ENCODE results near the gene DDAH2.
"Not testable (repeated sequence)": the region's sequence is repeated elsewhere in the genome, so short reads cannot be mapped to it uniquely, and the experiment has no call there.

DDAH2 gene

DNA sequence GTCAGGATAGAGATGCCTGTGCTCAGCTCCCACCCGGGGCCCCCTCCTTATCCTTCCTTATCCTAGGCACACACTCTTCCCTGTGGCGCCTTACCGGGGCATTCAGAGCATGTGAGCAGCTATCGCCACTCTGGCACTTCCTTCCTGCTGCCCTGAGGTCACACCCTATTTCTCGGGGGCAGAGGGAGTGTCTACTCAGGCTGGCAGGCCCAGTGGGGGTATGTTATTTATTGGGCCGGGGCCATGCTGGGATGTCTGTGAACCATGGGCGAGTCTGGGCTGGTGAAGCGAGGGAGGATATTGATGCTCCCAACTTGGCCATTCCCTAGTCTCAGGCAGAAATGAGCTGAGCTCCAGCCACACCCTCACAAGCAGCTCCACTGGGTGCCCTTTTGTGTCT, 17.9 kb downstream of the DDAH2 start:
- peak; percentile 92 for DNase-seq

GRCh38 chr6:31710523-31711219, 18.4 kb downstream of the DDAH2 start:
- no peak for DNase-seq

DNA sequence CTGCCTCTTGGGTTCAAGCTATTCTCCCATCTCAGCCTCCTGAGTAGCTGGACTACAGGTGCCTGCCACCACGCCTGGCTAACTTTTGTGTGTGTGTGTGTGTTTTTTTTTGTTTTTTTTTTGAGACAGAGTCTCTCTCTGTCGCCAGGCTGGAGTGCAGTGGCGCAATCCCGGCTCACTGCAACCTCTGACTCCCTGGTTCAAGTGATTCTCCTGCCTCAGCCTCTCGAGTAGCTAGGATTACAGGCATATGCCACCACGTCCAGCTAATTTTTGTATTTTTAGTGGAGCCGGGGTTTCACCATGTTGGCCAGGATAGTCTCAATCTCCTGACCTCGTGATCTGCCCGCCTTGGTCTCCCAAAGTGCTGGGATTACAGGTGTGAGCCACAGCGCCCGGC, 19.9 kb downstream of the DDAH2 start:
- DNase-seq: not testable (repeated sequence)

GRCh38 chr6:31708224-31708623, 20.9 kb downstream of the DDAH2 start:
- DNase-seq: no peak

DNA sequence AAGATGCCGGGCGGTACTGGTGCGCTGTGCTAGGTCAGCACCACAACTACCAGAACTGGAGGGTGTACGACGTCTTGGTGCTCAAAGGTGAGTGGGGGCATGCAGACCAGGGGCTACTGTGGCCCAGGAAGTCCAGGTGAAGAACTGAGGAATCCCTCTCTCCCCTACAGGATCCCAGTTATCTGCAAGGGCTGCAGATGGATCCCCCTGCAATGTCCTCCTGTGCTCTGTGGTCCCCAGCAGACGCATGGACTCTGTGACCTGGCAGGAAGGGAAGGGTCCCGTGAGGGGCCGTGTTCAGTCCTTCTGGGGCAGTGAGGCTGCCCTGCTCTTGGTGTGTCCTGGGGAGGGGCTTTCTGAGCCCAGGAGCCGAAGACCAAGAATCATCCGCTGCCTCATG, 21.4 kb downstream of the DDAH2 start:
- no peak for DNase-seq

- no peak for DNase-seq
Observed at GRCh38 chr6:31706599-31706998, 22.5 kb downstream of the DDAH2 start, which contains the start of gene LY6G6F. Gene LY6G6F (plus strand): TSS chr6:31706866. CDS start chr6:31706907, 41 bp downstream.

DNA sequence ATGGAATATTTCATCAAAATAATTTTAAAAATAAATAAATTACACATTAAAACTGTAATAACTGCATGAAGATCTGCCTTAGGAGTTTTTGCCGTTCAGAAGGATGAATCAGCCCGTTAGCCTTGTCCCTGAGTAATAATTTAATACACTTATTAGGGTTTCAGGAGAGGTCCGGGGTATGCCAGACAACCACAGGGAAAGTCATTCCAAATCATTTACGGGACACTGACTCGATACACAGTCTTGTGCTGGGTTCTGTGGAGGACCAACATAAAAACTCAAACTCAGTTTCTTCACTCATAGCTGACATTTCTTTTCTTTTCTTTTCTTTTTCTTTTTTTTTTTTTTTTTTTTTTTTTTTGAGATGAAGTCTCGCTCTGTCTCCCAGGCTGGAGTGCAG, 23.2 kb downstream of the DDAH2 start:
- no peak for DNase-seq

DNA sequence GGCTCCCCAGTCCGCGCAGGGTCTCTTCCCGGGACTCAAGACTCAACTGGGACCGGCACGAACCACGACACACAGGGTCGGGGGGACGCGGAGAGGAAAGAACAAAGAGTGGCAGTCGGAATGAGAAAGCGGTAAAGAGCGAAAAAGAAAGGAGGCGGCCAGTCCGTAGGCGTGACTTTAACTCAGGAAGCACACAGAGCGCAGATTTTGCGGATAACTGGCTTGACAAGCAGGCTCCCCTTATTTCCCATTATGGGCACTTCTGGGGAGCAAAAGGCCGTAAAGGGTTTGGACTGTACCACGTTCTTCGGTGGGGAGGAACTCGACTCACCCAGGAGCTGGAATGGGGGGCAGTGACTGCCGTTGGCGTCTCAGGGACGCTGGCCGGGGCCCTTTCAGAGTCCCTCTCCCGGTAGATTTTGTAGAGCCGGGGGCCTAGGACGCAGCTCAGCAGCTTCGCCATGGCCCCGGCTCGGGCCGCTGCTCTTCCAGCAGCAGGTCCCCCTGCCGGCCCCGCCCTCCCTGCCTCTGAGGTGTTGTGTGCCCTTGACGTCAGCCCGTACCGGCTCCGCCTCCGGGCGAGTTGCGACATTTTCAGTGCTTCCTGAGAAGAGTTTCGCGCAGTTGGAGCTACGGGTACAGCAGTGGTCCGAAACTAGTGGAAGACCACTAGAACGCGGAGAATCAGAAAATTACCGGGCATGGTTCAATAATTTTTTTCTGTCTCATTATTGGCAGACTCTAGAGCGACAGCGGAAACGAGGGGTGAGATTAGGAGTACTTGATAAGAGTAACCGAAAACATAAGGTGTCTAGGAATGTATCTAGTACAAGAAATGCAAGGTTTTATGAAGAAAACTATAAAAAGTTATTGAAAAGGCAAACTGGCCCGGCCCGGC, 26.0 kb downstream of the DDAH2 start, which contains the start of gene ABHD16A:
Gene ABHD16A (minus strand): TSS at position 506 of the 898 bp plus-strand sequence. CDS start 43 bp downstream, at position 463.
- peak; percentile 98 for DNase-seq

DNA sequence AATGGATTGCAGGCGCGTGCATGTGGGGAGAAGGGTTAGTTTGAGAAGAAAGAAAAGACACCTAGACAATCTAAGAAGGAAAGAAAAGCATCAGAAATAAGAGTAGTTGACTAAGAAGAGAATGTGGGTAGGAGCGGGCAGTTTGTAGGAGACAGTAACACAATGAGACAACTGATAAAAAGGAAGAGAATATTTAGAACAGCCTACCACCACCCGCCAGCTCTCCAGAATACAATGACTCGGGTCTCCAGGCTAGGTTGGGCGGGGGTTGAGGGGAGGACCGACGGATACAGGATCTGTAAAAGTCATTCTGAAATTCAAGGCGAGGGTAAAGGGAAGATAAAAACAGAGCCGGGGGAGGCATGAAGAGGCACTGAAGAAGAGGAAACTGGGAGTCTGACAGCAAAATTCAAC, 26.7 kb downstream of the DDAH2 start:
- DNase-seq: no peak

DNA sequence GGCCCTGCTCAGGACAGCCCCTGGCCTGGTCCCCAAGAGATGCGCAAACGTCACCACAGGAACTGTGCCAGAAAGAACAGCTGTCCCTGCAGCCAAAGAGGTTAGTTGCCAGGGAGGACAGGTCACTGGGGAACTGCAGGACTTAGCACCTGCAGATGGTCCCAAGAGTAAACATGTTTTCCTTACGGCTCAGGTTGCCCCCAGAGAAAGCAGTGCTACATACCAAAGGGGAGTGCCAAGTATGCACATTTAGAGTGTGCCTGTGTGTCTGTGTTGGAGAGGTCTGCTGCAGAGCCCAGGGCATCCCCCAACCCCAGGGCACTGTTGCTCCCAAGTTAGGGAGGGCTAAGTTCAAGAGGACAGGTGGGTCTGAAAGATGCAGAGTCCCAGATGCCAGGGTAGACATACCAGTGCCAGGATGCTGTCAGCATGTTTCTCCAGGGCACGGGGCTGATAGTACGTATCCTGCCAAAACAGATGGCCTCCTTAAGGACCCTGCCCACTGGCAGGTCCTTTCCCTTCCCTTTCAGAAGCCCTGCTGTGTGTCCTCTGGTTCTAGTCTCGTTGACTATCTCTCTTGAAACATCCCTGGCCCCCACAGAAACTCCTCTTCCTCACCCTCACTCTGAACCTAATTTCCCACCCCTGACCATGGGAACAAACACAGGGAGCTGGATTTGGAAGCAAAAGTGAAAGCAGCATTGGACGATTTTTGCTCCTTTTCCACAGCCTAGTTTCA, 27.3 kb downstream of the DDAH2 start:
- DNase-seq: peak; percentile 67

GRCh38 chr6:31700740-31701401, 28.2 kb downstream of the DDAH2 start:
- DNase-seq: no peak

DNA sequence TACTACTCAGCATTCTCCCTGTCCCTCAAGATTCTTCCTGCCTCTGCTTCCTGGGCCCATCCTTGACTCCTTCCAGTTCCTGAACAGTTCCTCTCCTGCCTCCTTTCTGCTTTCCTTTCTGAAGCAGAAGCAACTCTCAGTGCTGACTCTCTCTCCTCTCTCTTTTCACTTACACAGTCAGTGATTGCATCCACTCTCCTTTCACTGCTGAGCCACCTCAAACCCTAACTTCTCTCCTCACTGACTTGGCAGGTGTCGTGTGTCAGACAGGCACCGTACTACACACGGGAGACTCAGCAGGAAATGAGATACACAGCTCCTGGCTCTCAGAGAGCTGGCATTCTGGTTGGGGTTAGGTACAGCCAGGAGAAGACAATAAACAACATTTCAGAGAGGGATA, 31.5 kb downstream of the DDAH2 start:
- DNase-seq: no peak

DNA sequence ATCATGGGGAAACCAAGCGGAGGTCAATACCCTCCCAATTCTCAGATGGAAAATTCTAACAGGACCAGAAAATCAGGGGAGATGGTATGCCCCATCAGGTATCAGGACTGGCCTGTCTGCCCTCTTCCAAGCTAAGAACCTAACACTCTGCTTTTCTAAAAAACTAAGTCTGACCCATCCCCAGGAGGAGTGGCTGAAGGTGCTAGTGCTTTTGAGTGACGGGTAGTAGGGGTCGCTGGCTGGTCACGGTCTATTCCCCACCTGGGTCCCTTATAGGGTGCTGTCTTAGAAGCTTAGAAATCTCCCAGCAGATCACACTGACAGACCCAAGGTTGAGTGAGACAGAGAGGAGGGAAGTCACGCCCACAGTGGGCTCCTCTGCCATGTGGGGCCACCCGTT, 35.6 kb downstream of the DDAH2 start:
- no peak for DNase-seq

GRCh38 chr6:31692886-31693285, 36.2 kb downstream of the DDAH2 start:
- DNase-seq: no peak

- DNase-seq: no peak
Observed at GRCh38 chr6:31692353-31692752, 36.7 kb downstream of the DDAH2 start.

DNA sequence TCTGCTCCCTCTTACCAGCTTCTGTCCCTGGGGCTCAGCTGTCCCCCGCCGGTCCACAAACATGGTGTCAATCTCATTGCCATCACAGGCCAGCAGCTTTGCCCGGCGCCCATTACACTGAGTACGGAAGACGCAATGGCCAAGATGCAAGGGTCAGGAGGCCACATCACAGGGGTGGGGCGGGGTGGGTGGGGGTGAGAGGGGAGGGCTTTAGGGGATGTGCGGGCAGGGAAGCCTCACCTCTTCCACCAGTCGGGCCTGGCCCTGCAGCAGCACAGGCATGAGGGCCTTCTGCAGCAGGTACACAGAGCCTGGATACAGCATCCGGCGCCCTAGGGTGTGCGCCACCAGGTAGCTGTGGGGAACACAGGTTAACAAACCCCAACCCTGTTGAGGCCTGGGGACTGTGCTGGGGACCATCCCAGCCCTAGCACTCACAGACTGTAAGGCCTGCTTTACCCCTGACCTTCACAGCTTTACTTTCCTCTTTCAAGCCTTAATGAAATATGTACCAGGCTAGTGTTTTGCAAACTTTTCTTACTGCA, 37.5 kb downstream of the DDAH2 start:
- DNase-seq: no peak

DNA sequence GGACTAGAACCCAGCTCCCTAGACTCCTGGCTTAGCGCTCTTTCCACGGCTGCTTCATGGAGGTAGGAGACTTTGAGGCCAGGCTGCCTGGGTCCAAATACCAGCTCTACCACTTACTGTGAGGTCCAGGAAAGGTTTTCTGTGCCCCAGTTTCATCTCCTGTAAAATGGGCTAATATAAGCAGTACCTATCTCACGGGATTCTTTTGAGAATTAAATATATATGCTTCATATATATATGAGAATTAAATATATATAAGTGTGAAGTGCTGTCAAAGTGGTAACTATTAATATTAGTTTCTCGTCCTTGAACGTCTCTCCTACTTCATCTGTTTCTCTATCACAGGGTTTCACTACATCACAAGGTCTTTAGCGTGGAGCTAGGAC, 38.0 kb downstream of the DDAH2 start:
- no peak for DNase-seq

GRCh38 chr6:31690231-31691077, 38.6 kb downstream of the DDAH2 start:
- DNase-seq: peak; percentile 82

GRCh38 chr6:31689249-31690110, 39.6 kb downstream of the DDAH2 start:
- DNase-seq: peak; percentile 23
